ENCODE data around the gene TRMO. TPM values are rescaled to one million over a fixed set of nuclear protein-coding genes. Genes with fewer than 3 reads are reported as not detected.

The TRMO gene
- total RNA-seq, 1 experiment from 2014 or later: 10.4 TPM

DNA sequence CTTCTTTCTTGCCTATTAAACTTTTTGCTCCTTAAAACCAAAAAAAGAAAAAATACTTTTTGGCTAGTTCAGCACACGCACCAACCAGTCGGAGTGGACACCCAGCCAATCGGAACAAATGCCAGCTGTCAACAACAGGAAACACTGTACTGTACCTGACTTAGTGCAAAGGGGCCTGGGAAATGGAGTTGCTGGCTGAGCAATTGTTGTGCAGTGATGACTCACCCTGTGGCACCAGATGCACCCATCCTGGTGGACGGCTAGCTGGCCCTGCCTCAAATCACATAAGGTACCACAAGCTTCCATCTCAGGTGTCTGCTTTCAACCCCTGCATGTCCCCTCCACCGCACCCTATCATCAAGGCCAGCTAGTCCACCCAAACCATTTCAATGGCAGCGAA lies 48.4 kb downstream of the TRMO start:
- Histone ChIP-seq H3K4me3 (ENCODE audit: low read depth in 2 of 2, low read length in 2 of 2) (no peak overlapping the region), H3K27ac (ENCODE audit: low read length) (no peak overlapping the region), H3K27me3 (ENCODE audit: control insufficient read depth, insufficient read depth, low read length) (no peaks in the 10 kb centered on the region), H3K9me3 (ENCODE audit: control insufficient read depth, insufficient read depth, low read depth, low read length) (no peaks in the 10 kb centered on the region), H3K36me3 (ENCODE audit: control insufficient read depth, insufficient read depth, low read length) (no peaks in the 10 kb centered on the region), H3K4me1 (ENCODE audit: control insufficient read depth, insufficient read depth, low read length) (peaks cover 3% of the 10 kb centered on the region; the same call in 1 of the 2 replicates)
- no peak for ATAC-seq
- BruUV-seq (replicated peaks): no TSS peak
- in situ Hi-C loops (cut with HindIII; ENCODE audit: low pct_unique_long_range_greater_than_20kb, low sequenced_read_pairs): no loop called here
- TF ChIP-seq SIN3A (IDR thresholded peaks at IDR 0.05; ENCODE audit: borderline replicate concordance, insufficient read depth, low read depth, low read length) (no peak), POLR2AphosphoS5 (IDR thresholded peaks at IDR 0.05; ENCODE audit: low read depth, low read length) (no peak), TCF7L2 (IDR thresholded peaks at IDR 0.05; ENCODE audit: low read depth, low read length) (no peak)
- TF ChIP-seq, protein P1, sequence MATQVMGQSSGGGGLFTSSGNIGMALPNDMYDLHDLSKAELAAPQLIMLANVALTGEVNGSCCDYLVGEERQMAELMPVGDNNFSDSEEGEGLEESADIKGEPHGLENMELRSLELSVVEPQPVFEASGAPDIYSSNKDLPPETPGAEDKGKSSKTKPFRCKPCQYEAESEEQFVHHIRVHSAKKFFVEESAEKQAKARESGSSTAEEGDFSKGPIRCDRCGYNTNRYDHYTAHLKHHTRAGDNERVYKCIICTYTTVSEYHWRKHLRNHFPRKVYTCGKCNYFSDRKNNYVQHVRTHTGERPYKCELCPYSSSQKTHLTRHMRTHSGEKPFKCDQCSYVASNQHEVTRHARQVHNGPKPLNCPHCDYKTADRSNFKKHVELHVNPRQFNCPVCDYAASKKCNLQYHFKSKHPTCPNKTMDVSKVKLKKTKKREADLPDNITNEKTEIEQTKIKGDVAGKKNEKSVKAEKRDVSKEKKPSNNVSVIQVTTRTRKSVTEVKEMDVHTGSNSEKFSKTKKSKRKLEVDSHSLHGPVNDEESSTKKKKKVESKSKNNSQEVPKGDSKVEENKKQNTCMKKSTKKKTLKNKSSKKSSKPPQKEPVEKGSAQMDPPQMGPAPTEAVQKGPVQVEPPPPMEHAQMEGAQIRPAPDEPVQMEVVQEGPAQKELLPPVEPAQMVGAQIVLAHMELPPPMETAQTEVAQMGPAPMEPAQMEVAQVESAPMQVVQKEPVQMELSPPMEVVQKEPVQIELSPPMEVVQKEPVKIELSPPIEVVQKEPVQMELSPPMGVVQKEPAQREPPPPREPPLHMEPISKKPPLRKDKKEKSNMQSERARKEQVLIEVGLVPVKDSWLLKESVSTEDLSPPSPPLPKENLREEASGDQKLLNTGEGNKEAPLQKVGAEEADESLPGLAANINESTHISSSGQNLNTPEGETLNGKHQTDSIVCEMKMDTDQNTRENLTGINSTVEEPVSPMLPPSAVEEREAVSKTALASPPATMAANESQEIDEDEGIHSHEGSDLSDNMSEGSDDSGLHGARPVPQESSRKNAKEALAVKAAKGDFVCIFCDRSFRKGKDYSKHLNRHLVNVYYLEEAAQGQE (IDR thresholded peaks at IDR 0.05; ENCODE audit: insufficient read depth in 1 of 2, low read depth in 2 of 2, low read length in 1 of 2): no peak
- TF ChIP-seq, protein P2, sequence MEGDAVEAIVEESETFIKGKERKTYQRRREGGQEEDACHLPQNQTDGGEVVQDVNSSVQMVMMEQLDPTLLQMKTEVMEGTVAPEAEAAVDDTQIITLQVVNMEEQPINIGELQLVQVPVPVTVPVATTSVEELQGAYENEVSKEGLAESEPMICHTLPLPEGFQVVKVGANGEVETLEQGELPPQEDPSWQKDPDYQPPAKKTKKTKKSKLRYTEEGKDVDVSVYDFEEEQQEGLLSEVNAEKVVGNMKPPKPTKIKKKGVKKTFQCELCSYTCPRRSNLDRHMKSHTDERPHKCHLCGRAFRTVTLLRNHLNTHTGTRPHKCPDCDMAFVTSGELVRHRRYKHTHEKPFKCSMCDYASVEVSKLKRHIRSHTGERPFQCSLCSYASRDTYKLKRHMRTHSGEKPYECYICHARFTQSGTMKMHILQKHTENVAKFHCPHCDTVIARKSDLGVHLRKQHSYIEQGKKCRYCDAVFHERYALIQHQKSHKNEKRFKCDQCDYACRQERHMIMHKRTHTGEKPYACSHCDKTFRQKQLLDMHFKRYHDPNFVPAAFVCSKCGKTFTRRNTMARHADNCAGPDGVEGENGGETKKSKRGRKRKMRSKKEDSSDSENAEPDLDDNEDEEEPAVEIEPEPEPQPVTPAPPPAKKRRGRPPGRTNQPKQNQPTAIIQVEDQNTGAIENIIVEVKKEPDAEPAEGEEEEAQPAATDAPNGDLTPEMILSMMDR (IDR thresholded peaks at IDR 0.05): no peak
- ChIA-PET CTCF (no interaction called here), POLR2A (no interaction called here)
- DNase-seq (ENCODE audit: low read depth, low spot score): no peak
- intact Hi-C loops (cut with micrococcal nuclease; ENCODE audit: unreplicated experiment): no loop called here

DNA sequence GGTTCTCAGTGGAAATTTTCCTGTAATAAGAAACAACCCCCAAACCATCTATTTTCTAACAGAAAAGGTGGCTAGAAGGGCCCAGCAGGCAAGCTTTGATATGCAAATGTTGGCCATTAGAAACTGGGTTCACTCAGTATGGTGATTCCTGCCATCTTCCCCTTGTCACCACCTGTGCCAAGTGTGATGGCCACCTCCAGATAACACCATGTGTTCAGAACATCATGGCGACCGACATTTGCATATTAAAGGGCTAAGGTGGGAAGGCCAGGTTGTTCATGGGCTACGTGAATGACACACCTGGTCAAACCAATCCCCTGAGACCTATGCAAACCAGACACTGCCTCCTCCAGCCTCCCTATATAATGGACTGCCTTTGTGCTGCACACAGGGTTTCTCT lies 48.9 kb downstream of the TRMO start:
- in situ Hi-C loops (cut with HindIII; ENCODE audit: low pct_unique_long_range_greater_than_20kb, low sequenced_read_pairs) (no loop called here), intact Hi-C loops (cut with micrococcal nuclease; ENCODE audit: unreplicated experiment) (no loop called here)
- no peak for DNase-seq (ENCODE audit: low read depth, low spot score)
- ATAC-seq: no peak
- H3K9me3 ChIP-seq (ENCODE audit: control insufficient read depth, insufficient read depth, low read depth, low read length): no peaks in the 10 kb centered on the region
- H3K4me1 ChIP-seq (ENCODE audit: control insufficient read depth, insufficient read depth, low read length): peaks cover 3% of the 10 kb centered on the region; the same call in 1 of the 2 replicates
- TF ChIP-seq, protein P1 (IDR thresholded peaks at IDR 0.05; ENCODE audit: insufficient read depth in 1 of 2, low read depth in 2 of 2, low read length in 1 of 2): no peak
- no peak for TF ChIP-seq POLR2AphosphoS5 (IDR thresholded peaks at IDR 0.05; ENCODE audit: low read depth, low read length)
- TF ChIP-seq, protein P2 (IDR thresholded peaks at IDR 0.05): no peak
- TF ChIP-seq TCF7L2 (IDR thresholded peaks at IDR 0.05; ENCODE audit: low read depth, low read length): no peak
- no peak for TF ChIP-seq SIN3A (IDR thresholded peaks at IDR 0.05; ENCODE audit: borderline replicate concordance, insufficient read depth, low read depth, low read length)
- no TSS peak for BruUV-seq (replicated peaks)
- CTCF ChIA-PET: no interaction called here
- POLR2A ChIA-PET: no interaction called here
- no peak overlapping the region for H3K27ac ChIP-seq (ENCODE audit: low read length)
- H3K36me3 ChIP-seq (ENCODE audit: control insufficient read depth, insufficient read depth, low read length): no peaks in the 10 kb centered on the region
- no peak overlapping the region for H3K4me3 ChIP-seq (ENCODE audit: low read depth in 2 of 2, low read length in 2 of 2)
- no peaks in the 10 kb centered on the region for H3K27me3 ChIP-seq (ENCODE audit: control insufficient read depth, insufficient read depth, low read length)

Measured in Panc1 (cell line).